Endothelial cell of umbilical vein (primary cell): ENCODE data around the gene MBD3.

Experiments
- FOS ChIP-seq: IDR thresholded peaks from 2 replicates; pipeline ENCODE4 v1.6.1; 2011; ENCODE audit warnings: mild to moderate bottlenecking, low read length, moderate library complexity, borderline replicate concordance; ENCODE audit not compliant: insufficient read depth
- MAX ChIP-seq: IDR thresholded peaks from 2 replicates; pipeline ENCODE4 v1.6.1; 2011; ENCODE audit not compliant: insufficient read depth, insufficient read length

DNA sequence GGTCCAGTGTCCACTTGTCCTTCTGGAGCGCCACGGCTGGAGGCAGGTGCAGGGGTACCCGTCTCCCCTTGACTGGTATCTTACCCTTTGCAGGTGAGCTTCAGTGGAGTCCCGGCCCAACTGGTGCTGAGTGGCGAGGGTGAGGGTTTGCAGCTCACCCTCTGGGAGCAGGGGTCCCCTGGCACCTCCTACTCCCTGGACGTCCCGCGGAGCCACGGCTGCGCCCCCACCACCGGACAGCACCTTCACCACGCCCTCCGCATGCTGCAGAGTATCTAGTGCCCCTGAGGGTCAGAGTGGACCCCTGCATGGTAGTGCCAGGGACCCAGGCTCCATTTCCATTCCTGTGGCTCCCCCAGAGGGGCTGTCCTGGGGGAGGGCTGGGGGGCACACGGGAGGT, 57.7 kb downstream of the MBD3 start:
- no peak for TF ChIP-seq MAX
- no peak for TF ChIP-seq FOS
